Activated naive CD4-positive, alpha-beta T cell treated with anti-CD3 and anti-CD28 coated beads, Interleukin-2, amount 10 ng/mL, durations not matched to agents 7 days and 5 days (primary cell): ENCODE data around the gene OLIG1.

Source experiments
- CTCF ChIA-PET: fragments of 350-600 bp; sonication (Branson Sonifier 250); formaldehyde crosslinking; loops from one replicate; lab custom pipeline; 2021; ENCODE audit warnings: antibody characterized with exemption; lab: Charles Lee
- DNase-seq: peaks from one replicate; pipeline ENCODE4 v3.0.0-alpha.2; 2020
- H3K27ac Mint-ChIP-seq: one replicate; pipeline ENCODE4 v1.8.0; 2021; ENCODE audit warnings: mild to moderate bottlenecking, moderate library complexity, mixed read lengths
- H3K27me3 Mint-ChIP-seq: one replicate; pipeline ENCODE4 v1.8.0; 2021; ENCODE audit warnings: mild to moderate bottlenecking, mixed read lengths
- H3K36me3 Mint-ChIP-seq: one replicate; pipeline ENCODE4 v1.8.0; 2021; ENCODE audit warnings: mixed read lengths
- H3K4me1 Mint-ChIP-seq: one replicate; pipeline ENCODE4 v1.8.0; 2021; ENCODE audit warnings: mixed read lengths
- H3K4me3 Mint-ChIP-seq: one replicate; pipeline ENCODE4 v1.8.0; 2021; ENCODE audit warnings: mild to moderate bottlenecking, moderate library complexity, mixed read lengths
- H3K9me3 Mint-ChIP-seq: one replicate; pipeline ENCODE4 v1.8.0; 2021; ENCODE audit warnings: mixed read lengths

The OLIG1 gene, protein sequence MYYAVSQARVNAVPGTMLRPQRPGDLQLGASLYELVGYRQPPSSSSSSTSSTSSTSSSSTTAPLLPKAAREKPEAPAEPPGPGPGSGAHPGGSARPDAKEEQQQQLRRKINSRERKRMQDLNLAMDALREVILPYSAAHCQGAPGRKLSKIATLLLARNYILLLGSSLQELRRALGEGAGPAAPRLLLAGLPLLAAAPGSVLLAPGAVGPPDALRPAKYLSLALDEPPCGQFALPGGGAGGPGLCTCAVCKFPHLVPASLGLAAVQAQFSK

DNA sequence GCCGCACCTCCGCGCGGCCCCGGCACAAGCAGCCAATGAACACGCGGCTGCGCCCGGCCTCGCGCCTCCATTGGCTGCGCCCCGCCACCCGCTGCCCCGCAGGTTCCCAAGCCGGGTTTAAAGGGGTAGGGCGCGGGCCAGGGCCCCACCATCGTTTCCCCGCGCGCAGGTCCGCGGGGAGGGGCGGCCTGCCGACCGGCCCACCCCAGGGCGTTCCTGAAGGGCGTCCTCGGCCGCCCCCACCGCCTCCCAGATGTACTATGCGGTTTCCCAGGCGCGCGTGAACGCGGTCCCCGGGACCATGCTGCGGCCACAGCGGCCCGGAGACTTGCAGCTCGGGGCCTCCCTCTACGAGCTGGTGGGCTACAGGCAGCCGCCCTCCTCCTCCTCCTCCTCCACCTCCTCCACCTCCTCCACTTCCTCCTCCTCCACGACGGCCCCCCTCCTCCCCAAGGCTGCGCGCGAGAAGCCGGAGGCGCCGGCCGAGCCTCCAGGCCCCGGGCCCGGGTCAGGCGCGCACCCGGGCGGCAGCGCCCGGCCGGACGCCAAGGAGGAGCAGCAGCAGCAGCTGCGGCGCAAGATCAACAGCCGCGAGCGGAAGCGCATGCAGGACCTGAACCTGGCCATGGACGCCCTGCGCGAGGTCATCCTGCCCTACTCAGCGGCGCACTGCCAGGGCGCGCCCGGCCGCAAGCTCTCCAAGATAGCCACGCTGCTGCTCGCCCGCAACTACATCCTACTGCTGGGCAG, at the start of gene OLIG1:
Gene OLIG1 (plus strand): TSS at position 148 of the 750 bp plus-strand sequence. CDS start 106 bp downstream, at position 254.
- H3K36me3 Mint-ChIP-seq = no peaks in the 10 kb centered on the region
- H3K4me1 Mint-ChIP-seq = peaks cover 22% of the 10 kb centered on the region
- peak; percentile 65 for DNase-seq
- H3K4me3 Mint-ChIP-seq = peak within 1 kb of the TSS; percentile 55
- H3K27me3 Mint-ChIP-seq = peaks cover 95% of the 10 kb centered on the region
- H3K9me3 Mint-ChIP-seq = no peaks in the 10 kb centered on the region
- CTCF ChIA-PET = no interaction called here
- H3K27ac Mint-ChIP-seq = no peak within 1 kb of the TSS

DNA sequence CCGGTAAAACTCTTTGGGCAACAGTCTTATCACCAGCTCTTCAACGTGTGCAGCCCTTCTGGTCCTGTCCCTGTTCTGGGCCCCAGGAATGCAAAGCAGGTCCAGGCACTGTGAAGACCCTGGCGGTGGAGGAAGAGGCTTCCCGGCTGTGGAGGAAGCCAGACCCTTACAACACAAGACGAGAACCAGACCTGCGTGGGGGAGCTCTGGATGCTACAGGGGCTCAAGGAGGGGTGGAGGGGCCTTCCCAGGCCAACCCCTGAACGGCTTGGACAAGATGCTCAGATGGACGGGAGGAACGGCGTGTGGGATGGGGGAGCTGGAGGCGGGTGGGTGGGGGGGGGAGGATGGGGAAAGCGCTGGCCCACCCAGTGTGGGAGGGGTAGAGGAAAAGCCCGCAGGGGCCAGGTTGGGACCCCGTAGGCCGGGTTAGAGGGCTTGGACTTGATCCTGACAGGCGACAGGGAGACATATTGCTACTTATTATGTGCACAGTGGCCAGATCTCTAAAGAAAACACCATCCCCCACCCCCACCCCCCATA, 49.3 kb upstream of the OLIG1 start:
- Mint-ChIP-seq H3K4me1 (peaks cover 27% of the 10 kb centered on the region), H3K36me3 (peaks cover 6% of the 10 kb centered on the region), H3K9me3 (no peaks in the 10 kb centered on the region), H3K27me3 (peaks cover 96% of the 10 kb centered on the region), H3K4me3 (peak overlapping the region; percentile 32), H3K27ac (no peak overlapping the region)
- no peak for DNase-seq
- CTCF ChIA-PET = no interaction called here

DNA sequence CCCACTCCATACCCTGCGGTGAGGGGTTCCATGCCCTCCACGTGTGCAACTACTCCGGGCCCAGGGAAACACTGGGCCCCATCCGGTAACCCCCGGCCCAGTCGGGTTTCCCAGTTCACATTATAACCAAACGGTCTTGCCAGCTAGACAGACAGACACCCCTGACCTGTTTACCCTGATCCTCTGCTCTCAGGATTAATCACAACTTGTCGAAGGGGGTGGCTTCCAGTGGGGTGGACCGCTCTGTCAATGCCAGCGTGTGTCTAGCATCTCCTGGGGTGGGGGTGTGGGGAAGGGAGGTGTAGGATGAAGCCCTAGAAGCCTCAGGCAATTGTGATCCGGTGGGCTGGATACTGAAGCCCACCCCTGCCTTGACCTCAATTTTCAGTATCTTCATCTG, 48.8 kb upstream of the OLIG1 start:
- Mint-ChIP-seq H3K27me3 (peaks cover 96% of the 10 kb centered on the region), H3K4me3 (no peak overlapping the region), H3K9me3 (no peaks in the 10 kb centered on the region), H3K4me1 (peaks cover 31% of the 10 kb centered on the region), H3K27ac (no peak overlapping the region), H3K36me3 (peaks cover 6% of the 10 kb centered on the region)
- no peak for DNase-seq
- CTCF ChIA-PET = no interaction called here

DNA sequence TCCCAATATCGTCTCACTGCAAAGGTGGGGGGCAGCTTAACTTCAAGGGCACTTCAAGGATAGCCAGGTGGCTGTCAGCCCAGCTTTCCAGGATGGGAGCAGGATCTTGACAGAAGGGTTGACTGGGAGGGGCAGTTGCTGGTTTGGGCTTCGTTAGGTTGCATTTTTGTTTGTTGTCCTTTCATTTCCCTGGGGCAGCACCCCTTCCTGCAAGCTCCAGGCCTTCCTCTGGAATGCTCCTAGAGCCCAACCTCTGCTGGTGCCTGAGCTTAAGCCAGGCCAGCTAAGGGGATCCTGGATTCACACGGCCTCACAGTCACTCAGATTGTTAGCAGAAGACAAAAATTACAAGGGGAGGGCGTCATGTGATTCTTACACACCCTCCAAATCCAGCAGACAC, 48.3 kb upstream of the OLIG1 start:
- CTCF ChIA-PET = no interaction called here
- Mint-ChIP-seq H3K4me3 (no peak overlapping the region), H3K9me3 (no peaks in the 10 kb centered on the region), H3K4me1 (peaks cover 36% of the 10 kb centered on the region), H3K27ac (no peak overlapping the region), H3K36me3 (peaks cover 6% of the 10 kb centered on the region), H3K27me3 (peaks cover 99% of the 10 kb centered on the region)
- DNase-seq = no peak

DNA sequence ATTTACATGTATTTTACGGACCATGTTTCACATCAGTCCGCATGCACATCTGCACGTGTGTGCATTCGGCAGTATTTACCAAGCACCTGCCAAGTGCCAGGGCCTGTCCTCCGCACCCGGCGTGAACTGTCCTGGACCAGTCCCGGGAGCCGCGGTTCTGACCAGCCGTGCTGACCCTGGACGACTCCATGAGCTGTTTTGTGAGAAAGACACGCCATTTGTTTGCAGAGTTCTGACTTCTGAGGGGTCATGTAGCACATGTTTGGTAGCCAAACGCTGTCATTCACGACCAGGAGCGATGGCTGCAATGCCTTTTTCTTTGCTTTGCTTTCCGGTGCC, 47.5 kb upstream of the OLIG1 start:
- no peak for DNase-seq
- Mint-ChIP-seq H3K27me3 (peaks cover 100% of the 10 kb centered on the region), H3K4me1 (peaks cover 40% of the 10 kb centered on the region), H3K36me3 (peaks cover 6% of the 10 kb centered on the region), H3K27ac (peak overlapping the region; percentile 83), H3K9me3 (no peaks in the 10 kb centered on the region), H3K4me3 (peak overlapping the region; percentile 44)
- CTCF ChIA-PET = no interaction called here

DNA sequence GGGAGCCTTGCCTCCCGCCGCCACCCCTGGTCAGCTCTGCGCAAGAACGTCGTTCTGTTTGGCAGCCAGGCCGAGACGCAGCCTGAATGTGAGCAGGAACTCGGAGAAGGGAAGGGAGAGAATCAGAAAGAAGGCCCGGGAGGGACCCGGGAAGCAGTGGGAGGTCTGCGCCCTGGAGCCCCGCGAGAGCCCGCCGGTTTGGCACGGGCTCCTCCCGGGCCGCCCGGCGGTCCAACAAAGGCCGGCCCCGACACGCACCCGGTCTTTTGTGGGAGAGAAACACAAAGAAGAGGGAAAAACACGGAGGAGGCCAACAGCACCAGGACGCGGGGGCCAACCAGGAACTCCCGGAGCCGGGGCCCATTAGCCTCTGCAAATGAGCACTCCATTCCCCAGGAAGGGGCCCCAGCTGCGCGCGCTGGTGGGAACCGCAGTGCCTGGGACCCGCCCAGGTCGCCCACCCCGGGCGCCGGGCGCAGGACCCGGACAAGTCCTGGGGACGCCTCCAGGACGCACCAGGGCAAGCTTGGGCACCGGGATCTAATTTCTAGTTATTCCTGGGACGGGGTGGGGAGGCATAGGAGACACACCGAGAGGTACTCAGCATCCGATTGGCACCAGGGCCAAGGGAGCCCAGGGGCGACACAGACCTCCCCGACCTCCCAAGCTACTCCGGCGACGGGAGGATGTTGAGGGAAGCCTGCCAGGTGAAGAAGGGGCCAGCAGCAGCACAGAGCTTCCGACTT, 46.9 kb upstream of the OLIG1 start:
- peaks cover 6% of the 10 kb centered on the region for H3K36me3 Mint-ChIP-seq
- no peak for DNase-seq
- H3K4me3 Mint-ChIP-seq = peak overlapping the region; percentile 44
- H3K27me3 Mint-ChIP-seq = peaks cover 100% of the 10 kb centered on the region
- no peaks in the 10 kb centered on the region for H3K9me3 Mint-ChIP-seq
- peaks cover 40% of the 10 kb centered on the region for H3K4me1 Mint-ChIP-seq
- CTCF ChIA-PET = interaction anchor here (0.8 kb wide), 1 partner anchor 190 kb away, joined by 5 read pairs; no protein-coding TSS in a partner anchor
- peak overlapping the region; percentile 83 for H3K27ac Mint-ChIP-seq

DNA sequence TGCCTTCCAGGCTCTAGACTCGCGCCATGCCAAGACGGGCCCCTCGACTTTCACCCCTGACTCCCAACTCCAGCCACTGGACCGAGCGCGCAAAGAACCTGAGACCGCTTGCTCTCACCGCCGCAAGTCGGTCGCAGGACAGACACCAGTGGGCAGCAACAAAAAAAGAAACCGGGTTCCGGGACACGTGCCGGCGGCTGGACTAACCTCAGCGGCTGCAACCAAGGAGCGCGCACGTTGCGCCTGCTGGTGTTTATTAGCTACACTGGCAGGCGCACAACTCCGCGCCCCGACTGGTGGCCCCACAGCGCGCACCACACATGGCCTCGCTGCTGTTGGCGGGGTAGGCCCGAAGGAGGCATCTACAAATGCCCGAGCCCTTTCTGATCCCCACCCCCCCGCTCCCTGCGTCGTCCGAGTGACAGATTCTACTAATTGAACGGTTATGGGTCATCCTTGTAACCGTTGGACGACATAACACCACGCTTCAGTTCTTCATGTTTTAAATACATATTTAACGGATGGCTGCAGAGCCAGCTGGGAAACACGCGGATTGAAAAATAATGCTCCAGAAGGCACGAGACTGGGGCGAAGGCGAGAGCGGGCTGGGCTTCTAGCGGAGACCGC, 46.3 kb upstream of the OLIG1 start:
- H3K4me3 Mint-ChIP-seq = peak overlapping the region; percentile 31
- peaks cover 100% of the 10 kb centered on the region for H3K27me3 Mint-ChIP-seq
- H3K36me3 Mint-ChIP-seq = peaks cover 6% of the 10 kb centered on the region
- no peak for DNase-seq
- H3K9me3 Mint-ChIP-seq = no peaks in the 10 kb centered on the region
- peak overlapping the region; percentile 69 for H3K27ac Mint-ChIP-seq
- H3K4me1 Mint-ChIP-seq = peaks cover 44% of the 10 kb centered on the region
- CTCF ChIA-PET = interaction anchor here (0.8 kb wide), 1 partner anchor 191 kb away, joined by 5 read pairs; no protein-coding TSS in a partner anchor

DNA sequence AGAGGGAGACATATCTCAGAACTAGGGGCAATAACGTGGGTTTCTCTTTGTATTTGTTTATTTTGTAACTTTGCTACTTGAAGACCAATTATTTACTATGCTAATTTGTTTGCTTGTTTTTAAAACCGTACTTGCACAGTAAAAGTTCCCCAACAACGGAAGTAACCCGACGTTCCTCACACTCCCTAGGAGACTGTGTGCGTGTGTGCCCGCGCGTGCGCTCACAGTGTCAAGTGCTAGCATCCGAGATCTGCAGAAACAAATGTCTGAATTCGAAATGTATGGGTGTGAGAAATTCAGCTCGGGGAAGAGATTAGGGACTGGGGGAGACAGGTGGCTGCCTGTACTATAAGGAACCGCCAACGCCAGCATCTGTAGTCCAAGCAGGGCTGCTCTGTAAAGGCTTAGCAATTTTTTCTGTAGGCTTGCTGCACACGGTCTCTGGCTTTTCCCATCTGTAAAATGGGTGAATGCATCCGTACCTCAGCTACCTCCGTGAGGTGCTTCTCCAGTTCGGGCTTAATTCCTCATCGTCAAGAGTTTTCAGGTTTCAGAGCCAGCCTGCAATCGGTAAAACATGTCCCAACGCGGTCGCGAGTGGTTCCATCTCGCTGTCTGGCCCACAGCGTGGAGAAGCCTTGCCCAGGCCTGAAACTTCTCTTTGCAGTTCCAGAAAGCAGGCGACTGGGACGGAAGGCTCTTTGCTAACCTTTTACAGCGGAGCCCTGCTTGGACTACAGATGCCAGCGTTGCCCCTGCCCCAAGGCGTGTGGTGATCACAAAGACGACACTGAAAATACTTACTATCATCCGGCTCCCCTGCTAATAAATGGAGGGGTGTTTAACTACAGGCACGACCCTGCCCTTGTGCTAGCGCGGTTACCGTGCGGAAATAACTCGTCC, 45.5 kb upstream of the OLIG1 start:
- Mint-ChIP-seq H3K4me1 (peaks cover 44% of the 10 kb centered on the region), H3K9me3 (no peaks in the 10 kb centered on the region), H3K27me3 (peaks cover 100% of the 10 kb centered on the region), H3K4me3 (peak overlapping the region; percentile 31), H3K27ac (peak overlapping the region; percentile 69), H3K36me3 (peaks cover 6% of the 10 kb centered on the region)
- CTCF ChIA-PET = interaction anchor here (0.8 kb wide), 1 partner anchor 192 kb away, joined by 5 read pairs; no protein-coding TSS in a partner anchor
- DNase-seq = no peak

DNA sequence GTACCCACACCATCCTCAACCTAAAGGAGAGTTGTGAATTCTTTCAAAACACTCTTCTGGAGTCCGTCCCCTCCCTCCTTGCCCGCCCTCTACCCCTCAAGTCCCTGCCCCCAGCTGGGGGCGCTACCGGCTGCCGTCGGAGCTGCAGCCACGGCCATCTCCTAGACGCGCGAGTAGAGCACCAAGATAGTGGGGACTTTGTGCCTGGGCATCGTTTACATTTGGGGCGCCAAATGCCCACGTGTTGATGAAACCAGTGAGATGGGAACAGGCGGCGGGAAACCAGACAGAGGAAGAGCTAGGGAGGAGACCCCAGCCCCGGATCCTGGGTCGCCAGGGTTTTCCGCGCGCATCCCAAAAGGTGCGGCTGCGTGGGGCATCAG, 44.8 kb upstream of the OLIG1 start:
- no peaks in the 10 kb centered on the region for H3K9me3 Mint-ChIP-seq
- H3K27ac Mint-ChIP-seq = peak overlapping the region; percentile 33
- DNase-seq = no peak
- CTCF ChIA-PET = no interaction called here
- H3K36me3 Mint-ChIP-seq = peaks cover 6% of the 10 kb centered on the region
- H3K27me3 Mint-ChIP-seq = peaks cover 100% of the 10 kb centered on the region
- H3K4me1 Mint-ChIP-seq = peaks cover 41% of the 10 kb centered on the region
- H3K4me3 Mint-ChIP-seq = no peak overlapping the region

DNA sequence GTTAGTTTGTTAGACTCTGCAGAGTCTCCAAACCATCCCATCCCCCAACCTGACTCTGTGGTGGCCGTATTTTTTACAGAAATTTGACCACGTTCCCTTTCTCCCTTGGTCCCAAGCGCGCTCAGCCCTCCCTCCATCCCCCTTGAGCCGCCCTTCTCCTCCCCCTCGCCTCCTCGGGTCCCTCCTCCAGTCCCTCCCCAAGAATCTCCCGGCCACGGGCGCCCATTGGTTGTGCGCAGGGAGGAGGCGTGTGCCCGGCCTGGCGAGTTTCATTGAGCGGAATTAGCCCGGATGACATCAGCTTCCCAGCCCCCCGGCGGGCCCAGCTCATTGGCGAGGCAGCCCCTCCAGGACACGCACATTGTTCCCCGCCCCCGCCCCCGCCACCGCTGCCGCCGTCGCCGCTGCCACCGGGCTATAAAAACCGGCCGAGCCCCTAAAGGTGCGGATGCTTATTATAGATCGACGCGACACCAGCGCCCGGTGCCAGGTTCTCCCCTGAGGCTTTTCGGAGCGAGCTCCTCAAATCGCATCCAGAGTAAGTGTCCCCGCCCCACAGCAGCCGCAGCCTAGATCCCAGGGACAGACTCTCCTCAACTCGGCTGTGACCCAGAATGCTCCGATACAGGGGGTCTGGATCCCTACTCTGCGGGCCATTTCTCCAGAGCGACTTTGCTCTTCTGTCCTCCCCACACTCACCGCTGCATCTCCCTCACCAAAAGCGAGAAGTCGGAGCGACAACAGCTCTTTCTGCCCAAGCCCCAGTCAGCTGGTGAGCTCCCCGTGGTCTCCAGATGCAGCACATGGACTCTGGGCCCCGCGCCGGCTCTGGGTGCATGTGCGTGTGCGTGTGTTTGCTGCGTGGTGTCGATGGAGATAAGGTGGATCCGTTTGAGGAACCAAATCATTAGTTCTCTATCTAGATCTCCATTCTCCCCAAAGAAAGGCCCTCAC, 44.2 kb upstream of the OLIG1 start, which contains the start of gene OLIG2:
Gene OLIG2 (plus strand): TSS at position 447 of the 954 bp plus-strand sequence. CDS start 928 bp downstream, outside the sequence.
- H3K4me1 Mint-ChIP-seq = peaks cover 36% of the 10 kb centered on the region
- H3K4me3 Mint-ChIP-seq = peak within 1 kb of the TSS; percentile 26
- CTCF ChIA-PET = interaction anchor here (1.1 kb wide), 1 partner anchor 86 kb away, joined by 4 read pairs; no protein-coding TSS in a partner anchor
- H3K27ac Mint-ChIP-seq = peak within 1 kb of the TSS; percentile 86
- H3K36me3 Mint-ChIP-seq = peaks cover 6% of the 10 kb centered on the region
- peaks cover 100% of the 10 kb centered on the region for H3K27me3 Mint-ChIP-seq
- no peak for DNase-seq
- no peaks in the 10 kb centered on the region for H3K9me3 Mint-ChIP-seq

DNA sequence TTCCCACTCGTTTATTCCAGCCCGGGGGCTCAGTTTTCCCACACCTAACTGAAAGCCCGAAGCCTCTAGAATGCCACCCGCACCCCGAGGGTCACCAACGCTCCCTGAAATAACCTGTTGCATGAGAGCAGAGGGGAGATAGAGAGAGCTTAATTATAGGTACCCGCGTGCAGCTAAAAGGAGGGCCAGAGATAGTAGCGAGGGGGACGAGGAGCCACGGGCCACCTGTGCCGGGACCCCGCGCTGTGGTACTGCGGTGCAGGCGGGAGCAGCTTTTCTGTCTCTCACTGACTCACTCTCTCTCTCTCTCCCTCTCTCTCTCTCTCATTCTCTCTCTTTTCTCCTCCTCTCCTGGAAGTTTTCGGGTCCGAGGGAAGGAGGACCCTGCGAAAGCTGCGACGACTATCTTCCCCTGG, 43.5 kb upstream of the OLIG1 start:
- H3K27ac Mint-ChIP-seq = peak overlapping the region; percentile 86
- H3K27me3 Mint-ChIP-seq = peaks cover 100% of the 10 kb centered on the region
- peak overlapping the region; percentile 26 for H3K4me3 Mint-ChIP-seq
- CTCF ChIA-PET = interaction anchor here (1.1 kb wide), 1 partner anchor 86 kb away, joined by 4 read pairs; no protein-coding TSS in a partner anchor
- H3K36me3 Mint-ChIP-seq = peaks cover 6% of the 10 kb centered on the region
- DNase-seq = no peak
- peaks cover 36% of the 10 kb centered on the region for H3K4me1 Mint-ChIP-seq
- no peaks in the 10 kb centered on the region for H3K9me3 Mint-ChIP-seq

DNA sequence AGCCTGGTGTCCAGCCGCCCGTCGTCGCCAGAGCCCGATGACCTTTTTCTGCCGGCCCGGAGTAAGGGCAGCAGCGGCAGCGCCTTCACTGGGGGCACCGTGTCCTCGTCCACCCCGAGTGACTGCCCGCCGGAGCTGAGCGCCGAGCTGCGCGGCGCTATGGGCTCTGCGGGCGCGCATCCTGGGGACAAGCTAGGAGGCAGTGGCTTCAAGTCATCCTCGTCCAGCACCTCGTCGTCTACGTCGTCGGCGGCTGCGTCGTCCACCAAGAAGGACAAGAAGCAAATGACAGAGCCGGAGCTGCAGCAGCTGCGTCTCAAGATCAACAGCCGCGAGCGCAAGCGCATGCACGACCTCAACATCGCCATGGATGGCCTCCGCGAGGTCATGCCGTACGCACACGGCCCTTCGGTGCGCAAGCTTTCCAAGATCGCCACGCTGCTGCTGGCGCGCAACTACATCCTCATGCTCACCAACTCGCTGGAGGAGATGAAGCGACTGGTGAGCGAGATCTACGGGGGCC, 43.0 kb upstream of the OLIG1 start:
- H3K36me3 Mint-ChIP-seq = peaks cover 6% of the 10 kb centered on the region
- no peak overlapping the region for H3K4me3 Mint-ChIP-seq
- CTCF ChIA-PET = no interaction called here
- peak overlapping the region; percentile 86 for H3K27ac Mint-ChIP-seq
- no peak for DNase-seq
- H3K4me1 Mint-ChIP-seq = peaks cover 36% of the 10 kb centered on the region
- H3K9me3 Mint-ChIP-seq = no peaks in the 10 kb centered on the region
- H3K27me3 Mint-ChIP-seq = peaks cover 100% of the 10 kb centered on the region
